GM18526 (cell line): ENCODE measurements around the gene DCTN1.

Experiments
- POLR2A ChIP-seq: IDR thresholded peaks from 3 replicates; pipeline ENCODE4 v1.6.1; 2011; ENCODE audit not compliant: insufficient read length; ENCODE audit errors: extremely low read depth

Gene DCTN1

DNA sequence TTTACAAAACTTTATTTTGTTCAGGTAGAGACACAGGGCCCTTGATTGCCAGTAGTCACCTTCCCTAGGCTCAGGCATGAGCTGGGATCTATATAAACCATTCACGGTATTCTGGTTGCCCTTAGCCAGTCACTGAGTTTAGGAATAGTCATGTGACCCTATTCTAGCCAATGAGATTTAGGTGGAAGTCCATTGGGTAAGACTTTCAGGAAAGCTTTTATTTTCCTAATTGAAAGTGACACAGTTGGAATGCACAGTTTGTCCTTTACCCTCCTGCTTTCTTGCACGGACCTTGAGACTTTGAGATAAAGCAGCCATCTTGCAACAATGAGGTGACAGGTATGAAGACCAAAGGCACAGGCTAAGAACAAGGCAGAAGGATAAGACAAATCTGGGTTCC lies 58.4 kb downstream of the DCTN1 start:
- no peak for TF ChIP-seq POLR2A

- no peak for TF ChIP-seq POLR2A
Measured at GRCh38 chr2:74317701-74318100, 62.4 kb downstream of the DCTN1 start.

DNA sequence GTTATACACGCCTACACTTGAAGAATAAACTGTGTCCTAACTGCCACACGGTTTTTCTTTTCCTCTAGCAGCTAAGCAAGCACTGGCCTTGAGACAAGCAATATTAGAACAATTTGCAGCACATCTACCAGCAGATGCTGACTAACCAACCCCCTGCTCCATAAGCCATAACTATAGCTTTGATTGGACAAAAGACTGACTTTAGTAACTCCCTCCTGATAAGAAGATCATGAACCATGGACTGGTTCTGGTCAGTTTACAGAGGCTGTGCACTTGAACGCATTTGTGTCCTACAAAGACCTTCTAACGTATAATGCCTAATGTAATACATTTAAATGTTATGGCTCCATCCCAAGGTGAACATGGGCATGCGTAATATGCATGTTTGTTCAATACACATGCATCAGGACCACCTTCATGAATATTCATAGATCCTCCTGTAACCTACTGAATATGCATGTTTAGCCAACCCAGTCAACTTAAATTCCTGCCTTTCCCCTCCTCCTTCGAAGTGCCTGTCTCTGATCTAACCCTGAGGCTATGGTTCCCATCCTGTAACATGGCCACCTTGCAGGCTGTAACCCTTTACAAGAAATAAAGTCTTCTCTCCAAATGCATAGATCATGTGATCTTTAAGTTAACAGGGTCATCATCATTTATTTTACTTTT lies 63.4 kb downstream of the DCTN1 start:
- no peak for TF ChIP-seq POLR2A

- no peak for TF ChIP-seq POLR2A
Measured at GRCh38 chr2:74314107-74314506, 66.0 kb downstream of the DCTN1 start.

- TF ChIP-seq POLR2A: no peak
Measured at GRCh38 chr2:74313497-74313896, 66.6 kb downstream of the DCTN1 start.

- no peak for TF ChIP-seq POLR2A
Measured at GRCh38 chr2:74312913-74313312, 67.2 kb downstream of the DCTN1 start.
